ENCODE measurements around the gene MTOR. TPM values are rescaled to one million over a fixed set of nuclear protein-coding genes. Genes with fewer than 3 reads are reported as not detected.
A peak's percentile ranks its signal among the peaks of the same experiment; 100 is the strongest.

Gene MTOR
- polyA plus RNA-seq, 1 donor from 2014 or later, result 6.9 TPM

DNA sequence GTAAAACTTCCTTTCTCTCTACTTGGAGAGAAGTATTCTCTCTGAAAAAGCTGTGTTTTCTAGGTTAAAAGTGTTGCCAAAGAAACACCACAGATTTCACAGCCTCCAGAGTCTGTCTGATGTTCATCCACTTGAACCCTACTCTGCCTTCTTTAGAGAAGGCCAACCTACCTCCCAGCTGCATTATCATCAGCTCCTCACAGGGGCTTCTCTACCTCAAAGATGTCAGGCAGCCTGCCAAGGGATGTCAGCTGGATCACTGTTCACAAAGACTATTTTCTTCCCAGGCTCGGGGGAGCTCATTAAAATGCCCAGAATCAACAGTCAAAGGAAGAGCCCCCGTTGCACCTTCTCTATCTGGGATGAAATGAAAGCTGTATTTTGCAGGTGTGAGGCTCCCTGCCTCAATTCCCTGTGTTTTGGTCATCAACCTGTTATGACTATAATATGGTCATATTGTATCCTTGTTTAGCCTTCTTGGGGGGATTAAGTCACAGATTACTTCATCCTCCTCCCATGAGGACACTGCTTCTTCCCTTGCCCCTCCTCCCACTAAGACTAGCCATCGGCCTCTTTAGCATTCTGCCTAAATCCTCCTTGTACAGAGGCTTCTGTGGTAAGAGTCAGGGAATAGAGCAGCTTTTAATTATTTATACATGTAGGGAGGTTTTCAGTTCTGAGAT lies 47.5 kb downstream of the MTOR start:
- H3K27ac Mint-ChIP-seq, result no peak overlapping the region
- peaks cover 0 to 3% (median 0%) of the 10 kb centered on the region in 3 donors for H3K4me1 Mint-ChIP-seq

DNA sequence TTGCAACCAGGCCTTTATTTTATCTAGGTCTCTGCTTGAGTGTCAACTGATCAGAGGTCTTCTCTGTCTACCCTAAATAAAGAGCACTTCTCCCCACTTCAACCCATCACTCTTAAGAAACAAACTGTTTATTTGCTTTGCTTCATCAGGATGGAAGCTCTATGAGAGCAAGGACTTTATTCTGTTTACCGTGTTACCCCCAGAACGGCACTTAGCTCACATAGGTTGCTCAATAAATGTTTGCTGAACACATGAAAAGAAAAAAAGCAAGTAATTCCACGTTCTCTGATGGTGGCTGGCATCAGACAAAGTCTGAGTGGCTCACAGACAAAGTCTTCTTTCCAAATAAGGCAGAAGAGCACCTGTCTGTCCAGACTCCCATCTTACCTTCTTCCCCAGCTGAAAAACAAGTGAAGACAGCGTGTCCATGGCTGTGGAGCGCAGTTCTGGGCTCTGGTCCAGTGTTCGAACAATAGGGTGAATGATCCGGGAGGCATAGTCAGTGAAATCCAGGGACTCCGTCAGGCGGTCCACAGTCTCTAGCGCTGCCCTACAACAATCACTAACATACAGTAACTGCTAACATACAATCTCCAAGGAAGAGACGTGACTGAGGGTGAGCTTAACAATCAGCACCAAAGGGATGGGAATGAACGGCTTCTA lies 50.3 kb downstream of the MTOR start:
- Mint-ChIP-seq H3K4me1 (peaks cover 0 to 3% (median 0%) of the 10 kb centered on the region in 3 donors), H3K4me3 (no peak overlapping the region), H3K27me3 (no peaks in the 10 kb centered on the region), H3K27ac (peak overlapping the region in 1 of 3 donors; percentile 18), H3K36me3 (peaks cover 16% of the 10 kb centered on the region), H3K9me3 (no peaks in the 10 kb centered on the region)

More for the DNA sequence above, 47.5 kb downstream of the MTOR start:
- no peak overlapping the region for H3K4me3 Mint-ChIP-seq
- H3K9me3 Mint-ChIP-seq, result no peaks in the 10 kb centered on the region
- peaks cover 14% of the 10 kb centered on the region for H3K36me3 Mint-ChIP-seq
- no peaks in the 10 kb centered on the region for H3K27me3 Mint-ChIP-seq

DNA sequence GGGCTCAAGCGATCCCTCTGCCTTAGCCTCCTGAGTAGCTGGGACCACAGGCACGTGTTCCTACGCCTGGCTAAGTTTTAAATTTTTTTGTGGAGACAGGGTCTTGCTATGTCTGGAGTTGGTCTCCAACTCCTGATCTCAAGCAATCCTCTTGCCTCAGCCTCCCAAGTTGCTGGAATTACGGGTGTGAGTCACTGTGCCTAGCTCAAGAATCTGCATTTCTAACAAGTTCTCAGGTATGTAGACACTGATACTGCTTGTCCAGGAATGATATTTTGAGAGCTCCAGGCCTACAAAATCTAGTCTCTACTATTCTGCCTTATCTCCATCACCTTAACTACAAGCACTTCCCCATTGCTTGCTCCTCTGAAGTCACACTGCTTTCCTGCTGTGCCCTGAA lies 50.9 kb downstream of the MTOR start:
- H3K27ac Mint-ChIP-seq, result peak overlapping the region in 1 of 3 donors; percentile 18
- peaks cover 16% of the 10 kb centered on the region for H3K36me3 Mint-ChIP-seq
- H3K4me3 Mint-ChIP-seq, result no peak overlapping the region

DNA sequence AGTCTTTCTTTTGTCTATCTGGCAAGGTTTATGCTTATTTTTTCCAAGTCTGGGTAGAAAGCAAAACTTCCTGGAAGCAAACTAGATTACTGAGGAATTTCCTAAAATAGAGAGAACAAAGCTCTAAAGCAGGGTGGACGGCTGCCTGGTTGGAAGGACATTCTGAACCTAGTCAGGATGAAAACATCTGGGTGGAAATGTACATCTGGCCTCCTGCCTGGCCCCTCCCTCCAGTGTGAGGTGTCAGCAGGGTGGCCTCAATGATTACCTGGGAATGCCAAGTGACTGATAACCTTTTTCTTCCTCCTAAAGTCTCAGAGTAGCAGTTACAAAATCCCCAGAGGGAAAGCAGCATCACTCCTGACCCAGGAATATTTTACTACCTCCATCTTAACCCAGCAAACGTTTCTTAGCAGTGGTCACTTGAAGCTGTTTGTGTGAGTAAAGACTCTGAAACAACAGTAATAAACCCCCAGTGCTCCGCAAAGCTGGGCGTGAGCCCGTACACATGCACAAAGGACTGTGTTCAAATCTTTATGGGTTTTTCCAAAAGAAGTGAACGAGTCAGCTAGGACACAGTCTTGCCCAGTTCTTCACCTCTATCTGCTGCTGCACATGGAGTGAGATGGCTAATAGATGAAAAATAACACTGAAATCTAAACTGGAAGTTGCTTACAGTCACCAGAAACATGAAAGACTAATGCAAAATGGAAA lies 54.3 kb downstream of the MTOR start:
- H3K9me3 Mint-ChIP-seq, result no peaks in the 10 kb centered on the region
- H3K4me3 Mint-ChIP-seq, result no peak overlapping the region
- no peak overlapping the region for H3K27ac Mint-ChIP-seq

More for the DNA sequence above, 50.9 kb downstream of the MTOR start:
- Mint-ChIP-seq H3K27me3 (no peaks in the 10 kb centered on the region), H3K9me3 (no peaks in the 10 kb centered on the region), H3K4me1 (peaks cover 0 to 3% (median 0%) of the 10 kb centered on the region in 3 donors)

DNA sequence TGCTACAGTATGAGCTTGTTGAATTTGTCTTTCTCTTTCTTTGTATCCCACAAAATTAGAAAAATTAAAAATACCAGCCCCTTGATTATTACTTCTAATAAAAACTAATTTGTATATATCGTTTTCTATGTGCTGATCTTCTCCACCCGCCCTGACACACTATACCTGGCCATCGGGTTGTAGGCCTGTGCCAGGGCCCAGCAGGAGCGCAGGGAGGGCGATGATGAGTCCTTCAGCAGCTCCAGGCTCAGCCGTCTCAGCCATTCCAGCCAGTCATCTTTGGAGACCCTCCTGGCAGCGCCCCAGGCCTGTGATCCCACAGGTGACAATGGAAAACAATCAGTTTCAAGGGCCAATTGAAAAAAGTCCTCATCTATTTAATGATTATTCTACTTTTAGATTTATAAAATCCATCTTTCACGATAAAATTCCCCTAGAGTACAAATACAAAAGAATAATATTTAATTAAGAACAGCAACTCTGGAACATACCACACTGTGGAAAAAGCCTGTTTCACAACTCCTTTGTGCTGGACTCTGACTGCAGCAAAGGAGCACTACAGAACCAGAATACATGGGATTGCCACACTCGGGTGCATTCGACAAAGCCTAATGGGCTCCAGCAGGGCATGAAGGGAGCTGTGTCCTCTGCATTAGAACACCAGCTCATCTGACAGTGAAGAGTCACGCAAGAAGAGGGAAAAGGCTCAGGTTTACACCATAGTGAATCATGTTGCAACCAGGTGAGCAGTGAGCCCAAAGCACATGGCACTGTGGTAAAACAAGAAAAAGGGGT lies 57.8 kb downstream of the MTOR start:
- Mint-ChIP-seq H3K4me1 (peaks cover 0 to 2% (median 0%) of the 10 kb centered on the region in 3 donors), H3K36me3 (peaks cover 5% of the 10 kb centered on the region), H3K4me3 (no peak overlapping the region), H3K27ac (peak overlapping the region in 1 of 3 donors; percentile 59), H3K9me3 (no peaks in the 10 kb centered on the region), H3K27me3 (no peaks in the 10 kb centered on the region)

More for the DNA sequence above, 54.3 kb downstream of the MTOR start:
- Mint-ChIP-seq H3K27me3 (no peaks in the 10 kb centered on the region), H3K36me3 (peaks cover 7% of the 10 kb centered on the region), H3K4me1 (no peaks in the 10 kb centered on the region)

DNA sequence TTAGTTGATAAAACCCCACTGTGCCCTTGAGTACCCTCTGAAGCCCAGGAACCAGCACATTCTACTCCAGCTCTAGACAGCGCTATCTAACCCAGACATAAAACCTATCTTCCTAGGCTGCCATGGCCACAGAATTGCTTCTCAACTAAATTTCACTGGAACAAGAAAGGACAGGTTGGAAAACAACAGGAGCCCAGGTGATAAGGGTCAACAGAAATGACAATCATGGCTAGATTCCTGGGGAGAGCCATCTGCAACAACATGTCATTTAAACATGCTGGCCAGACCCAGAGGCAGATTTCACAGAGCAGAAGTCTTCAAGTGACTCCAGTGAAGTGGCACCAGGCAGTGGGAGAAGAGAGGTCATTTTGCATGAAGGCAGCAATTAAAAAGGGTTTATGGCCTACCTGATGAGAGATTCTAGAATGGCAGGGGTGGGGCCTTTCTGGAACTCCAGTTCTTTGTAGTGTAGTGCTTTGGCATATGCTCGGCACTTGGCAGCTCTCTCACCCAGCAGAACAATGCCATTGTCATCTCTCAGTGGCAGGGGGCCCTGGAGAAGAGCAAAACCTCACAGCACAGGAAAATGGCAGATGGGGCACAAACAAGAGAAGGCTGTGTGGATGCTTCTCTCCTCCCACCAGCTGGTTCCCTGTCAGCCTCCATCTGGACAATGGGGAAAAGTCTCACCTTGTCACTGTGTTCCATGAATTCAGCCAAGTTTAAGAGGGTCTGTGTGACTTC lies 63.3 kb downstream of the MTOR start:
- H3K9me3 Mint-ChIP-seq, result no peaks in the 10 kb centered on the region
- no peak overlapping the region for H3K27ac Mint-ChIP-seq
- H3K27me3 Mint-ChIP-seq, result no peaks in the 10 kb centered on the region
- peaks cover 0 to 2% (median 1%) of the 10 kb centered on the region in 3 donors for H3K4me1 Mint-ChIP-seq
- H3K4me3 Mint-ChIP-seq, result no peak overlapping the region
- peaks cover 5% of the 10 kb centered on the region for H3K36me3 Mint-ChIP-seq

DNA sequence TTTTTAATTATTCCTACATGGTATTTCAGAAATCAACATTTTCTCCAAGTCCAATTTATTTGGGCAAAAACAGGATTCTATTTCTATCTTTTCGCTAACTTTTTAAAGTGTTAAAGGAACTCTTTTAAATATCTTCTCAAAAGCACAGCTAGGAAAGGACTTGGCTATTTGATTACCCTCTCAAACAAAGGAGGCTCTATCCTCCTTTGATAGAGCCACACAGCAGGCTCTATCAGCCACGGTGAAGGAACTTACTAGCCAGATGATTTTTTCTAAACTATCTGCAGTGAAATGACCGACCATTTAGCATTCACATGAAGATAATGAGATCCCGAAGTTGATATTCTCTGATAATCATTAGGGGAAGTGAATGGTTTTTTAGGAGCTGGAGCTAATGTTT lies 64.1 kb downstream of the MTOR start:
- Mint-ChIP-seq H3K9me3 (no peaks in the 10 kb centered on the region), H3K27me3 (no peaks in the 10 kb centered on the region), H3K36me3 (peaks cover 5% of the 10 kb centered on the region), H3K27ac (no peak overlapping the region), H3K4me1 (peaks cover 0 to 2% (median 1%) of the 10 kb centered on the region in 3 donors), H3K4me3 (no peak overlapping the region)

DNA sequence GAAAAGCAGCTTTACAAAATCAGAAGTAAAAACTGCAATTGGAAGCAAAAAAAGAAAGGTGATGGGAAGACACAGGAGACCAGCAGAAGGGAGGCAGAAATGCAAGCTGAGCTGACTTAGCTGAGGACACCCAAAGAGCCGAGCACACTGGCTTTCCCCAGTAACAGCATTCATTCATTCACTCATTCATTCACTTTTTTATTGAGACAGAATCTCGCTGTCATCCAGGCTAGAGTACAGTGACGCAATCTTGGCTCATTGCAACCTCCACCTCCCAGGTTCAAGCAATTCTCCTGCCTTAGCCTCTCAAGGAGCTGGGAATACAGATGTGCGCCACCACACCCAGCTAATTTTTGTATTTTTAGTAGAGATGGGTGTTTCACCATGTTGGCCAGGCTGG lies 65.0 kb downstream of the MTOR start:
- Mint-ChIP-seq H3K36me3 (peaks cover 7% of the 10 kb centered on the region), H3K4me1 (peaks cover 0 to 2% (median 1%) of the 10 kb centered on the region in 3 donors), H3K9me3 (no peaks in the 10 kb centered on the region), H3K4me3 (no peak overlapping the region), H3K27me3 (no peaks in the 10 kb centered on the region), H3K27ac (no peak overlapping the region)

DNA sequence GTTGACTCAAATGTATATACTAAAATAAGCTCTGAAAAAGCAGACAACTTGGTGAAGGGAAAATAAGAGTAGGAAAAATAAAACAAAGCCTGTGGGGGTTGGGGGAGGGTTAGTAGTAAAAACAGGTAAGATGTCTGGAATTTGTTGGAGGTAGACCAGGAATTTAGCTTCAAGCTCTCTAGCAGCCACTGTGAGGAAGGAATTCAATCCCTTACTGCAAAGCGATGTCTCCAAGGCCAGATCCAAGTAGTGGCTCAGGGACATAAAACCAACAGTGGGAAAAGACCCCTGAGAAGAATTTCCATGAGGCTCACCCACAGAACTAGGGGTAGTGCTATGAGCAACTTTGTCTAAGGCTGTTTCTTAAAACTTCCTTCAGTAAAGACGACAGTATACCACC lies 65.4 kb downstream of the MTOR start:
- Mint-ChIP-seq H3K4me1 (peaks cover 0 to 2% (median 1%) of the 10 kb centered on the region in 3 donors), H3K4me3 (no peak overlapping the region), H3K36me3 (peaks cover 7% of the 10 kb centered on the region), H3K27ac (no peak overlapping the region), H3K9me3 (no peaks in the 10 kb centered on the region), H3K27me3 (no peaks in the 10 kb centered on the region)

DNA sequence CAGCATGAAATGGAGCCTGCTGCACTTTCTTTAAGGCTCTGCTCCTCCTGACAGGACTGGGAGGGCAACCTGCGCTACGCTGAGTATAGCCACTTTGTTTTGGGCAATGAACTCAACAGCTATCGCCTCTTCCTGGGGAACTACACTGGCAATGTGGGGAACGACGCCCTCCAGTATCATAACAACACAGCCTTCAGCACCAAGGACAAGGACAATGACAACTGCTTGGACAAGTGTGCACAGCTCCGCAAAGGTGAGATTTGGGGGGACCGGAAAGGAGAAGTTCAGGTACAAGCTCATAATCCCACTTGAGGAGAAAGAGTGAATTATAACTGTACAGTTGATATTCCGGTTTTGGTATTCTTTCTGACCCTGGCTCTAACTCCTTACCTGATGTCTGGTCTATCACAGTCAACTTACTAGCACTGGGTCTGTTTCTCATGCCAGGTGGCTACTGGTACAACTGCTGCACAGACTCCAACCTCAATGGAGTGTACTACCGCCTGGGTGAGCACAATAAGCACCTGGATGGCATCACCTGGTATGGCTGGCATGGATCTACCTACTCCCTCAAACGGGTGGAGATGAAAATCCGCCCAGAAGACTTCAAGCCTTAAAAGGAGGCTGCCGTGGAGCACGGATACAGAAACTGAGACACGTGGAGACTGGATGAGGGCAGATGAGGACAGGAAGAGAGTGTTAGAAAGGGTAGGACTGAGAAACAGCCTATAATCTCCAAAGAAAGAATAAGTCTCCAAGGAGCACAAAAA lies 67.8 kb downstream of the MTOR start:
- Mint-ChIP-seq H3K9me3 (no peaks in the 10 kb centered on the region), H3K4me1 (peaks cover 0 to 1% (median 0%) of the 10 kb centered on the region in 3 donors), H3K27ac (no peak overlapping the region), H3K36me3 (peaks cover 10% of the 10 kb centered on the region), H3K4me3 (no peak overlapping the region), H3K27me3 (no peaks in the 10 kb centered on the region)

DNA sequence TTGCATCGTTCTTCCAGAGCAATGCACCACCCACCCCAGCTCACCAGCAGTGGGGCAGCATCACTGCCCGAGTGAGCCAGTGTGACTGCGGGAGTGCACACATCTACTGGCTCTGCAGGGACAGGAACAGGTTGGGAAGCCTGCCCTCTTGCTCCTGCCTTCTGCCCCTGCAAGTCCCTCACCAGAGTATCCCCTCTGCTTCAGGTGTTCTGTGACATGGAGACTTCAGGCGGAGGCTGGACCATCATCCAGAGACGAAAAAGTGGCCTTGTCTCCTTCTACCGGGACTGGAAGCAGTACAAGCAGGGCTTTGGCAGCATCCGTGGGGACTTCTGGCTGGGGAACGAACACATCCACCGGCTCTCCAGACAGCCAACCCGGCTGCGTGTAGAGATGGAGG lies 69.0 kb downstream of the MTOR start:
- H3K27me3 Mint-ChIP-seq, result no peaks in the 10 kb centered on the region
- H3K36me3 Mint-ChIP-seq, result peaks cover 10% of the 10 kb centered on the region
- H3K9me3 Mint-ChIP-seq, result no peaks in the 10 kb centered on the region
- no peak overlapping the region for H3K4me3 Mint-ChIP-seq
- peaks cover 0 to 1% (median 0%) of the 10 kb centered on the region in 3 donors for H3K4me1 Mint-ChIP-seq
- H3K27ac Mint-ChIP-seq, result no peak overlapping the region

DNA sequence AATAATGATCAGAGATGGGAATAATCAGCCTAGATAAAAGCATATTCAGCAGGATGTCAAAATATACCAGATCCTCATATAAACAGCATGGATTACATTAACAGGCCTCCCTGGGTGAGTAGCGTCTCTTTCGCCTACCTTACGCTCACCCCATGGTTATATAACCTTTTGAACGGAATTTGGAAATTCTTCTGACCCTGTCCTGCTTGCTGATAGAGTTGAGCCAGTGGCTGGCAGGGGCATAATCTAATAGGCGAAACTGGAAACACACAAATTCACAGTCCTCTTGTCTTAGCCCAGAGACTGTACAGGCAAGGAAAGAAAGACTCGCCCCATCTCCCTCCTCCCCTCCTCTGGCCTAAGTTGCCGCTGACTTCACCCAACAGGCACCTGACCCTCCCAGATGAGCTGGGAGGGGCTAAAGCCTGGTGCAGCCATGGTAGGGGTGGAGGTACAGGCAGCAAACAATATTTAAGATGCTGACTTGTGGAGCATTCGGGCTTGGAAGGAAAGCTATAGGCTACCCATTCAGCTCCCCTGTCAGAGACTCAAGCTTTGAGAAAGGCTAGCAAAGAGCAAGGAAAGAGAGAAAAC lies 73.4 kb downstream of the MTOR start, which contains the start of gene ANGPTL7:
ANGPTL7 (plus strand) TSS at position 498 of the 594 bp plus-strand sequence. CDS start 225 bp downstream, outside the sequence.
- Mint-ChIP-seq H3K27ac (no peak within 1 kb of the TSS), H3K27me3 (no peaks in the 10 kb centered on the region), H3K4me3 (no peak within 1 kb of the TSS), H3K36me3 (peaks cover 8% of the 10 kb centered on the region), H3K9me3 (no peaks in the 10 kb centered on the region), H3K4me1 (no peaks in the 10 kb centered on the region)

DNA sequence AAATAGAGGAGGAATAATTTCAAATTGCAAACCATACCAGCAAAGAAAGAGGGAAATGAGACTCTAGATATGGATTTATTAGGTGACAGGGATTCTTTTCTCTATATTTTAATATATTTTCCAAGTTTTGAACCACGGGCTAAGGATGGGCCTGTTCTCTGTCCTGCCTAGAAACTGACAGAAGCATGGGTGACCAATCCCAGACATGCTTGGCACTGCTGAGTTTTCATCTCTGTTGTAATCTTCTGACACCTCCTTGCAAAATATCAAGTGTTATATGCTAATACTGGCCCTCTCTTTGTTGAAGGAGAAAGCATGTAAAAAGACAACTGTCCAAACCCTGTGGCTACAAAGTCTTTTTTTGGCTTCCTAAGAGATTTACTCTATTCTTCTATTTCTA lies 74.0 kb downstream of the MTOR start:
- Mint-ChIP-seq H3K27me3 (no peaks in the 10 kb centered on the region), H3K27ac (no peak overlapping the region), H3K9me3 (no peaks in the 10 kb centered on the region), H3K4me3 (no peak overlapping the region), H3K36me3 (peaks cover 8% of the 10 kb centered on the region), H3K4me1 (no peaks in the 10 kb centered on the region)

All from IgD-negative memory B cell (primary cell).